ENCODE measurements around the gene EPHA4. TPM values are rescaled to one million over a fixed set of nuclear protein-coding genes. Genes with fewer than 3 reads are reported as not detected.

The EPHA4 gene
- total RNA-seq, 1 donor from 2014 or later = 24.1 TPM

DNA sequence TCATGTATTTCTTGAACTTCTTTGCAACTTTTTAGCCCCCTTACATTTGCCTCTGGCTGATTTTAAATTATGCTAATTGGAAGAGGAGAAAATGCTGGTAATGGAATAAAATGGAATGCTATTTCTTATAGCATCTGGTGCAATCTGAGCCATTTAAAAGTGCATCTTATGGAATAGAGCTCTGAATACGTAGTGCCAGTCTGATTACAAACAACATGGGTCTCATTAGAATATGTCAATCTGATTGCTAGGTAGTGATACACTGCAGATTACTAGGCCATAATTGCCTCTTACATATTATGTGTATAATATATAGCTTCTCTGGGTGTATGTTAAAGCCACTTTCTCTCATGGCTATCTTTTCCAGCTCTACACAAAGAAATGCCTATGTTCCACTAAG is 159.1 kb downstream of the EPHA4 start:
- Histone ChIP-seq H3K36me3 (no peaks in the 10 kb centered on the region), H3K27me3 (no peaks in the 10 kb centered on the region), H3K9me3 (no peaks in the 10 kb centered on the region), H3K4me1 (no peaks in the 10 kb centered on the region), H3K4me3 (no peak overlapping the region), H3K27ac (no peak overlapping the region)
- TF ChIP-seq, protein P1, sequence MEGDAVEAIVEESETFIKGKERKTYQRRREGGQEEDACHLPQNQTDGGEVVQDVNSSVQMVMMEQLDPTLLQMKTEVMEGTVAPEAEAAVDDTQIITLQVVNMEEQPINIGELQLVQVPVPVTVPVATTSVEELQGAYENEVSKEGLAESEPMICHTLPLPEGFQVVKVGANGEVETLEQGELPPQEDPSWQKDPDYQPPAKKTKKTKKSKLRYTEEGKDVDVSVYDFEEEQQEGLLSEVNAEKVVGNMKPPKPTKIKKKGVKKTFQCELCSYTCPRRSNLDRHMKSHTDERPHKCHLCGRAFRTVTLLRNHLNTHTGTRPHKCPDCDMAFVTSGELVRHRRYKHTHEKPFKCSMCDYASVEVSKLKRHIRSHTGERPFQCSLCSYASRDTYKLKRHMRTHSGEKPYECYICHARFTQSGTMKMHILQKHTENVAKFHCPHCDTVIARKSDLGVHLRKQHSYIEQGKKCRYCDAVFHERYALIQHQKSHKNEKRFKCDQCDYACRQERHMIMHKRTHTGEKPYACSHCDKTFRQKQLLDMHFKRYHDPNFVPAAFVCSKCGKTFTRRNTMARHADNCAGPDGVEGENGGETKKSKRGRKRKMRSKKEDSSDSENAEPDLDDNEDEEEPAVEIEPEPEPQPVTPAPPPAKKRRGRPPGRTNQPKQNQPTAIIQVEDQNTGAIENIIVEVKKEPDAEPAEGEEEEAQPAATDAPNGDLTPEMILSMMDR (IDR thresholded peaks at IDR 0.05) = no peak
- TF ChIP-seq POLR2A (IDR thresholded peaks at IDR 0.05) = no peak
- TF ChIP-seq POLR2AphosphoS5 (IDR thresholded peaks at IDR 0.05; ENCODE audit: insufficient read depth in 1 of 2, low read depth in 1 of 2) = no peak
- intact Hi-C loops (cut with DNase I) = no loop called here
- DNase-seq (ENCODE audit: extremely low spot score in 2 of 2) = no peak

DNA sequence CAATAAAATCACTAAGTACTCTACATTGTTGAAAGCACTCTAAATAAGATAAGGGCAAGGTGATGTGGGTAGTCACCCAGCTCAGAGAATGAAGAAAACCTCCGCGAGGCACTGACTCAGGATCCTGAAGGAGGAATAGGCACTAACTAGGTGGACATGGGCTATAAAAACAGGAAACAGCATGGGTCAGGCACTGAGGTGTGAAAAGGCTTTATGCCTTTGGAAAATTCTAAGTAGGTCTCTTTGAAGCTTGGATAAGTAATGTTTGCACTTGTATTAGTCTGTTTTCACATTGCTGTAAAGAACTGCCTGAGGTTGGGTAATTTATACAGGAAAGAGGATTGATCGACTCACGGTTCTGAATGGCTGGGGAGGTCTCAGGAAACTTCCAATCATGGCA is 161.6 kb downstream of the EPHA4 start:
- TF ChIP-seq POLR2AphosphoS5 (IDR thresholded peaks at IDR 0.05; ENCODE audit: insufficient read depth in 1 of 2, low read depth in 1 of 2) (no peak), POLR2A (IDR thresholded peaks at IDR 0.05) (no peak)
- TF ChIP-seq, protein P1 (IDR thresholded peaks at IDR 0.05) = no peak
- intact Hi-C loops (cut with DNase I) = no loop called here
- no peak overlapping the region for H3K4me3 ChIP-seq
- no peaks in the 10 kb centered on the region for H3K27me3 ChIP-seq
- H3K27ac ChIP-seq = no peak overlapping the region
- H3K9me3 ChIP-seq = no peaks in the 10 kb centered on the region
- no peaks in the 10 kb centered on the region for H3K4me1 ChIP-seq
- H3K36me3 ChIP-seq = no peaks in the 10 kb centered on the region
- DNase-seq (ENCODE audit: extremely low spot score in 2 of 2) = no peak

DNA sequence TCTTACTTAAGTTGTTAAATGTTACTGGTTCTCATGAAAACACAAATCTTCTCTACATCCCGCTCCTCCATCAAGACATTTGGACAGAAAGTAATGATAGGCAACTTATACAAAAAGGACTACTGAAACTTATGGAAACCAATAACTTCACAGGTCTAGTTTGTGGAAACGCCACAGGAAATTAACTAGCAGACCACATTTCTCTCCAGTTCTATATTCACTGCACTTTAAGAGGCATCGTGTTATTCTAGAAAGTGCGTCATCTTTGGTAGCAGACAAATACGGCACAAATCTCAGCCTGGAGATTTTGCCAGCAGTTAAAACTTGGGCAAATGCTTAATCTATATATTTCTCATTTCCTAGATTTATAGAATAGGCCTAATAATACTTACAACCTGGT is 164.3 kb downstream of the EPHA4 start:
- no peak for DNase-seq (ENCODE audit: extremely low spot score in 2 of 2)
- TF ChIP-seq POLR2AphosphoS5 (IDR thresholded peaks at IDR 0.05; ENCODE audit: insufficient read depth in 1 of 2, low read depth in 1 of 2) (no peak), POLR2A (IDR thresholded peaks at IDR 0.05) (no peak)
- TF ChIP-seq, protein P1 (IDR thresholded peaks at IDR 0.05) = no peak
- Histone ChIP-seq H3K27ac (no peak overlapping the region), H3K4me1 (no peaks in the 10 kb centered on the region), H3K27me3 (no peaks in the 10 kb centered on the region), H3K36me3 (no peaks in the 10 kb centered on the region), H3K9me3 (no peaks in the 10 kb centered on the region), H3K4me3 (no peak overlapping the region)
- intact Hi-C loops (cut with DNase I) = no loop called here

DNA sequence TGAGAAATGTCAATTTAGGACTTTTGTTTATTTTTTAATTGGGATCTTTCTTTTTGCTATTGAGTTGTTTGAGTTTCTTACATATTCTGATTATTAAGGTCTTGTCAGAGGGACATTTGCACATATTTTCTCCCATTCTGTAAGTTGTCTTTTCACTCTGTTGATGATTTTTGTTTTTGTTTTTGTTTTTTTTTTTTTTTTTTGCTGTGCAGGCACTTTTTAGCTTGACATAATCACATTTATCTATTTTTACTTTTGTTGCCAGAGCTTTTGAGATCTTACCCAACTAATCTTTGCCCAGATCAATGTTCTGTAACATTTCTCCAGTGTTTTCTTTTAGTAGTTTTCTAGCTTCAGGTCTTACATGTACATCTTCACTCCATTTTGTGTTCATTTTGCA is 166.6 kb downstream of the EPHA4 start:
- H3K4me1 ChIP-seq = no peaks in the 10 kb centered on the region
- no peaks in the 10 kb centered on the region for H3K36me3 ChIP-seq
- DNase-seq (ENCODE audit: extremely low spot score in 2 of 2) = no peak
- H3K27me3 ChIP-seq = no peaks in the 10 kb centered on the region
- H3K27ac ChIP-seq = no peak overlapping the region
- no peaks in the 10 kb centered on the region for H3K9me3 ChIP-seq
- TF ChIP-seq, protein P1 (IDR thresholded peaks at IDR 0.05) = no peak
- TF ChIP-seq POLR2A (IDR thresholded peaks at IDR 0.05) = no peak
- TF ChIP-seq POLR2AphosphoS5 (IDR thresholded peaks at IDR 0.05; ENCODE audit: insufficient read depth in 1 of 2, low read depth in 1 of 2) = no peak
- H3K4me3 ChIP-seq = no peak overlapping the region
- intact Hi-C loops (cut with DNase I) = no loop called here

DNA sequence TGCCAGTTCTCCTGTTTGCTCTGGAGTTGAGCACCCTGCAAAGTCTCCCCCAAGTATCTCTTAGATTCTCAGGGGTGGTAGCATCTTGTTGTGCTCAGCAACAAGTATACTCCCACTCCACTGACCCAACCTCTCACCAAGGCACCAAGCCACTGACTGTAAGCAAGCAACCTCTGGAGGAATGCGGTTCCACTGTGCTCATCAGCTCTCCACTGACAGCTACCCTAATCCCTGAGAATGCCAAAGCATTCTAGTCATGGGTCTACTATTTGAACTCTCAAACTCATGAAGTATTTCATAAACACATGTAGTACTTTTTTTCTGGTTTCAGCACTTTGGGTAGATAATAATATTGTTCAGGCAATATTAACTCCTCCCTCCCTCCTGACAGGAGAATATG is 170.0 kb downstream of the EPHA4 start:
- no peak overlapping the region for H3K4me3 ChIP-seq
- TF ChIP-seq, protein P1 (IDR thresholded peaks at IDR 0.05) = no peak
- TF ChIP-seq POLR2A (IDR thresholded peaks at IDR 0.05) (no peak), POLR2AphosphoS5 (IDR thresholded peaks at IDR 0.05; ENCODE audit: insufficient read depth in 1 of 2, low read depth in 1 of 2) (no peak)
- no peaks in the 10 kb centered on the region for H3K36me3 ChIP-seq
- no peaks in the 10 kb centered on the region for H3K9me3 ChIP-seq
- no peaks in the 10 kb centered on the region for H3K27me3 ChIP-seq
- intact Hi-C loops (cut with DNase I) = no loop called here
- no peak overlapping the region for H3K27ac ChIP-seq
- no peaks in the 10 kb centered on the region for H3K4me1 ChIP-seq
- DNase-seq (ENCODE audit: extremely low spot score in 2 of 2) = no peak

All from vagina (tissue), 2 donors.